Central memory CD4-positive, alpha-beta T cell (primary cell): ENCODE data around the gene NCKIPSD.

Source experiments
- DNase-seq: peaks from one replicate; pipeline ENCODE4 v3.0.0; 2022

NCKIPSD gene

GRCh38 chr3:48644898-48645760, 40.6 kb downstream of the NCKIPSD start:
- DNase-seq, result no peak

- no peak for DNase-seq
Measured at GRCh38 chr3:48642605-48643004, 43.1 kb downstream of the NCKIPSD start.

GRCh38 chr3:48641396-48641795, 44.3 kb downstream of the NCKIPSD start:
- DNase-seq, result no peak

- DNase-seq, result no peak
Measured at GRCh38 chr3:48639944-48640606, 45.6 kb downstream of the NCKIPSD start.

- DNase-seq, result no peak
Measured at GRCh38 chr3:48637305-48637704, 48.4 kb downstream of the NCKIPSD start.

- DNase-seq, result no peak
Measured at GRCh38 chr3:48636149-48636655, 49.5 kb downstream of the NCKIPSD start.

GRCh38 chr3:48635222-48636021, 50.3 kb downstream of the NCKIPSD start, which contains the start of gene SLC26A6:
Gene SLC26A6 (minus strand): TSS chr3:48635461. CDS start chr3:48635393, 68 bp downstream.
- DNase-seq, result peak; percentile 89

GRCh38 chr3:48634661-48635221, 51.0 kb downstream of the NCKIPSD start:
- no peak for DNase-seq

- DNase-seq, result no peak
Measured at GRCh38 chr3:48633743-48634142, 52.0 kb downstream of the NCKIPSD start.

GRCh38 chr3:48633256-48633655, 52.5 kb downstream of the NCKIPSD start:
- no peak for DNase-seq

GRCh38 chr3:48631516-48632448, 53.9 kb downstream of the NCKIPSD start:
- no peak for DNase-seq

GRCh38 chr3:48630833-48631232, 54.9 kb downstream of the NCKIPSD start:
- no peak for DNase-seq

GRCh38 chr3:48630407-48630806, 55.3 kb downstream of the NCKIPSD start:
- DNase-seq, result no peak

GRCh38 chr3:48629894-48630293, 55.8 kb downstream of the NCKIPSD start:
- DNase-seq, result no peak

GRCh38 chr3:48628277-48629017, 57.3 kb downstream of the NCKIPSD start:
- no peak for DNase-seq

- DNase-seq, result no peak
Measured at GRCh38 chr3:48625600-48625999, 60.1 kb downstream of the NCKIPSD start.

- no peak for DNase-seq
Measured at GRCh38 chr3:48624767-48625166, 60.9 kb downstream of the NCKIPSD start.

GRCh38 chr3:48623851-48624547, 61.7 kb downstream of the NCKIPSD start:
- no peak for DNase-seq
